ENCODE measurements around the gene MAOB.

The MAOB gene

GRCh38 chrX:43745938-43746721, 136.1 kb downstream of the MAOB start:
- H3K27ac Mint-ChIP-seq = peak overlapping the region; percentile 19 to 86 (median 33)
- H3K4me3 Mint-ChIP-seq = no peak overlapping the region
- peaks cover 27% of the 10 kb centered on the region for H3K4me1 Mint-ChIP-seq
- no peaks in the 10 kb centered on the region for H3K9me3 Mint-ChIP-seq
- no peaks in the 10 kb centered on the region for H3K36me3 Mint-ChIP-seq (ENCODE audit: low read depth)
- TF ChIP-seq CTCF (IDR thresholded peaks at IDR 0.05; ENCODE audit: unreplicated experiment in 3 of 3) = no peak
- H3K27me3 Mint-ChIP-seq (ENCODE audit: low read depth) = peaks cover 3% of the 10 kb centered on the region

- Mint-ChIP-seq H3K27me3 (ENCODE audit: low read depth) (no peaks in the 10 kb centered on the region), H3K27ac (peak overlapping the region; percentile 55 to 91 (median 59)), H3K4me1 (peaks cover 27% of the 10 kb centered on the region), H3K9me3 (no peaks in the 10 kb centered on the region), H3K4me3 (no peak overlapping the region), H3K36me3 (ENCODE audit: low read depth) (no peaks in the 10 kb centered on the region)
- TF ChIP-seq CTCF (IDR thresholded peaks at IDR 0.05; ENCODE audit: unreplicated experiment in 3 of 3) = no peak
Measured at GRCh38 chrX:43744284-43744683, 138.0 kb downstream of the MAOB start.

- Mint-ChIP-seq H3K4me1 (peaks cover 27% of the 10 kb centered on the region), H3K4me3 (no peak overlapping the region), H3K9me3 (no peaks in the 10 kb centered on the region), H3K27ac (no peak overlapping the region), H3K27me3 (ENCODE audit: low read depth) (no peaks in the 10 kb centered on the region), H3K36me3 (ENCODE audit: low read depth) (no peaks in the 10 kb centered on the region)
- TF ChIP-seq CTCF (IDR thresholded peaks at IDR 0.05; ENCODE audit: unreplicated experiment in 3 of 3) = no peak
Measured at GRCh38 chrX:43743100-43743822, 139.0 kb downstream of the MAOB start.

GRCh38 chrX:43741843-43742573, 140.2 kb downstream of the MAOB start:
- Mint-ChIP-seq H3K9me3 (peaks cover 2% of the 10 kb centered on the region), H3K4me3 (no peak overlapping the region), H3K4me1 (peaks cover 27% of the 10 kb centered on the region), H3K36me3 (ENCODE audit: low read depth) (no peaks in the 10 kb centered on the region), H3K27ac (peak overlapping the region in 2 of 3 experiments; percentile 28 to 37), H3K27me3 (ENCODE audit: low read depth) (no peaks in the 10 kb centered on the region)
- TF ChIP-seq CTCF (IDR thresholded peaks at IDR 0.05; ENCODE audit: unreplicated experiment in 3 of 3) = no peak

- Mint-ChIP-seq H3K9me3 (peaks cover 2% of the 10 kb centered on the region), H3K36me3 (ENCODE audit: low read depth) (no peaks in the 10 kb centered on the region), H3K4me3 (no peak overlapping the region), H3K4me1 (no peaks in the 10 kb centered on the region), H3K27ac (peak overlapping the region in 1 of 3 experiments; percentile 21), H3K27me3 (ENCODE audit: low read depth) (no peaks in the 10 kb centered on the region)
- no peak for TF ChIP-seq CTCF (IDR thresholded peaks at IDR 0.05; ENCODE audit: unreplicated experiment in 3 of 3)
Measured at GRCh38 chrX:43735957-43736356, 146.3 kb downstream of the MAOB start.

All from nephron (organoid).